Right hindlimb (tissue), 1 donor: ENCODE measurements around the gene PACC1.
A peak's percentile ranks its signal among the peaks of the same experiment; 100 is the strongest.

Source experiments
- DNase-seq: peaks from one replicate; pipeline ENCODE4 v3.0.0-alpha.2; 2018

The PACC1 gene

DNA sequence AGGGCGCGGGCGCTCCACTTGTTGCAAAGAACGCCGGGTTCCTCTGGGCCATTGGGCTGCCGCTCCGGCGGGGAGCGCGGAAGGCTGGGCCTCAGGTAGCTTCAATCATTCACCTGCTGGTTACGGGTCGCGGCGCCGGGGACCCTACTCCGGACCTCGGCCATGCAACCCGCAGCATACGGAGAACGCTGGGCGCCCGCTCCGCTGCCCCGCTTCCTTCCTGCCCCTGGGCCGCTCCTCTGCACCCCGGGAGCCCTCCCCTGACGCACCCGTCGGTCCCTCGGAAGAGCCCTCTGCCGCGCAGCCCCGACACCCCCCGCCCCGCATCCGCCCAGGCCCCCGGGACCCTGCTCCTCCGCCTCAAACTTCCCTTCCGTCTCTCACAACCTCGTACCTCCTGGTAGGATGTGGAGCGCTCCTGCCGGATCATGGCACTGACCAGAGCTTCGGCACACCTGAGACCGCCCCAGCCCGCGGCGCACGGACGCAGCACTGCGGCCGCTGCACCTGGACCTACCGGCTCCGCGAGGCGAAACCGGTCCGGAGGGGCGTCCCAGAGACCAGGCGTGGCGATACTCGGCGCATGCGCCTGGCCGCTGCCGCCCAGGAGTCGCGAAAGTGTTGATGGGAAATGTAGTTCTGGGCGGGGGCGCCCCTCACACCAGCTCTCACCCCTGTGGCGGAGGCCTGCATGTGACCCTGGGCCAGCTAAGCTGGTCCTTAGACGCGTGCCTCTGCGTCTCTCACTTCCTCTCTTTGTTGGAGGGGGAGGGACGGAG is at the start of gene PACC1:
PACC1 (minus strand) TSS at position 559 of the 779 bp plus-strand sequence; CDS start at position 430, 129 bp downstream.
- DNase-seq = peak; percentile 94

DNA sequence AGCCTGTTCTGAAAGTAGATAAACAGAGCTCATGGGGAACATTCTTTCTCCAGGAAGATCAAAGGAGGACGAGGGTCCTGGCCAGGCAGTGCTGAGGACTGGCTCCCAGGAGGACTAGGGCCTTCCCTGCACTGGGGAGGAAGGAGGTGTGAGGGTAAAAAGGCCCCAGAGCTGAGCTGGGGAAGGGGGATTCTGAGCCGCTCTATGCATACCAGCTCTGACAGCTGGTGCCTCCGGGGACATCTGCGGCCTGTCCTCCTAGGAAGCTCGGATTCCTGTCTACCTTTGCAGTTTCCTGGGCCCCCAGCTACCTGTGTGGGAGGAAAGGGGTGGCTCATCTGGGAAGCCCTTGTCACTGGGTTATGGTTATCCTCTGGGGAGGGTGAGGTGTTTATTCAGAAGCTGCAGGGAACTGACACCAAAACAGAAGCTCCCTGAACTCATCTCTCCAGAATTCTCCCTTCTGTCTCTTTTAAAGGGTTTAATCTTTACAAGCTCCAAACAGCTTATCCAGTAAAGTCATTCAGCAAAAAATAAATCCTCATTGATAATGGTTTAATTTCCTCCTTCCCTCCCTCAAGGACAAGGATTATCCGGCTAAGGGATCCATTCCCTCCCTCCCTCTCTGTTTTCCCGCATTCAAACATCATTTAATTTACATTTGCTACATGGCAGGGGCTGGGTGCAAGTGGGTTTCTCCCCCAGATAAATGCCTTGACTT is 49.0 kb upstream of the PACC1 start:
- DNase-seq = no peak

DNA sequence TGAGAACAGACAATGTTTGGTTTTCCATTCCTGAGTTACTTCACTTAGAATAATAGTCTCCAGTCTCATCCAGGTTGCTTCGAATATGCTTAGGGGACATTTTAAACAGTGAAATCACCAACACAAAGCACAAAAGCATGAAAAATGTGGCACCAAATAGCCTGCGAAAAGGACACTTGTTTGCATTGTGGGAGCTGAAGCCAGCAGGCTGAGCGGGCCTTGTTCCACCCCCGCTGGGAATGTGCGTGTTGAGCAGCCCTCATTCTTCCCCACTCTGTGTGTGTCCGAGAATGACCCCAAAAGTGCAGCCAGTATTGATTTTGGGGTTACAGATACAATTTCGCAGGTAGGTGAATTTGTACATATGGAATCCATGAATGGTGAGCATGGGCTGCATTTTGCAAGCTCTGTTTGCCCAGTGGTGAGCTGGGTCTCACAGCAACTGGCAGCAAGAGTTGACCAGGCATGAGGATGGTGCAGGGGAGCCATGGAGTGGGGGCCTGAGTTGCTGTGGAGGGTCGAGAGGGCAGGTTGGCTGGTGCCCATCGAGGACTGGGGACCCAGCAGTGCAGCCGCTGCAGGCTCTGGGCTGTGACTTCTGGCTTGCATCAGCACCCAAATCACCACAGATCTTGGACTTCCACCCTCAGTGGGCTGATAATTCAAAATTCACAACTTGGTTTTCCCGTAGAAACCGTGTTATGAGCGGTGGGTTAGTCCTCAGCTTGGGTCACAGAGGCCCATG is 47.4 kb upstream of the PACC1 start:
- no peak for DNase-seq

DNA sequence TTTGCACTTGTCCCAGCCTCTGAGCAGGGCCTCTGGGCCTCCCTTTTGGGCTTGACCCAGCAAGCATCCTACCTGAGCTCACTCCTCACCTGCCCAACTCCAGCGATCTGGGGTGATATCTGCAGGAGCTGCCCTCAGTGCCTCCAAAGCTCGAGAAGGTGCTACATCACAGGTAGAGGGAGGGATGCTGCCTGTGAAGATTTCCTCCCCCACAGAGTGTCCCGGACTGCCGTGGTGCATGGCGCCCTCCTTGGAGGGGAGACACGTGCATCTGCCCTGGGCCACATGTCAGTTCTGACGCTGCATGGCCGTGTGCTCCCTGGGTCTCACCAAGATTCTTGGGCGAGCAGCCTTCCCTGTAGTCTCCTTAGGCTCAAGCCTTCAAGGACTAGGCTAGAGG is 45.7 kb upstream of the PACC1 start:
- DNase-seq = no peak

DNA sequence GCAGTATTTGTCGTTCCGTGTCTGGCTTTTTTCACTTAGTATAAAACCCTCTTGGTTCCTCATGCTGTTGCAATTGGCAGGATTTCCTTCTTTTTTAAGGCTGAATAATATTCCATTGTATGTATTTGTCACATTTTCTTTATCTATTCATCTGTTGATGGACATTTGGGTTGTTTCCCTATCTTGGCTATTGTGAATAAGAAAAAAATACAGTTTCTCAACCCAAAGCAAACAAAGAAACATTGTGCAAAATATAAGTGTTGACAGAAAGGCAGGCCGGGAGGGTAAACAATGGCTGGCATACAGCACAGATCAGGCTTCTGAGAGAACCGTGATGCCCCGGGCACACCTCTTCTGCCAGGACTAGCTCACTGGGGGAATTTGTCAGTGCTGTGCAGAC is 45.0 kb upstream of the PACC1 start:
- DNase-seq = no peak

DNA sequence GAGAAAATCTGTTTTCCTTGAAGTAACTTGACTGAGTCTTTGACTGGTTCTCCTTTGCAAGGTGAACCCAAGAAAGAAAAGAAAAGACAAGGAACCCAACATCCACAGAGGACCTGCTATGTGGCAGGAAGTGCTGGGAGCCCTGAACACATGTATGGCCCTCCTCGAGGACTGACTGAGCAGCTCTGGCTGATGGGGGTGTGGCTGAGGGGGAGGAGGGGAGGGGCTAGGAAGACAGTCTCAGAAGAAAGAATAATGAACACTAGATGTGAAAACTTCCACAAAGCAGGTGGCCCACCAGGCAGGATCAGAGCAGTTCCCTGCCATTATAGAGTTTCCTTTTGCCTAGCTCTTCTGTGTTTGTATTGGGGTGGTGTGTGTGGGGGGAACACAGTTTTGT is 44.1 kb upstream of the PACC1 start:
- no peak for DNase-seq

DNA sequence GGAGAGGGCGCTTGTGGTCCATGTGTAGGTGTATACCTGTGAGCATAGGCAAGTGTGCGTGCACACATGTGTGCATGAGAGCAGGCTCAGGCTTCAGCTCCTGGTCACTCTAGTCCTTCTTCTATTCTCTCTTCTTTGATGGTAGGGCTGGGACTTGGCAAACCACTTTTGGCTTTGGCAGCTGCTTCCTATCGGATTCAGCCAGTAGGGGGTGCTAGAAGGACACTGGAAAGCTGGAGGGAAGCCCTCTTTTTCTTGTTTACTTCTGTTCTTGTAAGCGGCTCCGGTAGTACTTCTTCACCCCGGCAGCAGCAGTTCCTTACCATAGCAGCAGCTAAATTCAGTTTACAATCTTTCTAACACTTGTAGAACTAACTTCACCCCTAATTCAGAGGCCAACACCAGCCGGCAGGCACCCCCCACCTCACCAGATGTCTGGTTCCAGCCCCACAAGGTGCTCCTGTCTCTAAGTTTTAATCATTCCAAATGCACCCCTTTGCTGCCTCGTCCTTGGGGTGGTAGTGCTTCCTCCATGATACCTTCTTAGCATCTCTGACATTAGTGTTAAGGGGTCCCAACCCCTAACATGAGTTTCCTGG is 43.2 kb upstream of the PACC1 start:
- no peak for DNase-seq

DNA sequence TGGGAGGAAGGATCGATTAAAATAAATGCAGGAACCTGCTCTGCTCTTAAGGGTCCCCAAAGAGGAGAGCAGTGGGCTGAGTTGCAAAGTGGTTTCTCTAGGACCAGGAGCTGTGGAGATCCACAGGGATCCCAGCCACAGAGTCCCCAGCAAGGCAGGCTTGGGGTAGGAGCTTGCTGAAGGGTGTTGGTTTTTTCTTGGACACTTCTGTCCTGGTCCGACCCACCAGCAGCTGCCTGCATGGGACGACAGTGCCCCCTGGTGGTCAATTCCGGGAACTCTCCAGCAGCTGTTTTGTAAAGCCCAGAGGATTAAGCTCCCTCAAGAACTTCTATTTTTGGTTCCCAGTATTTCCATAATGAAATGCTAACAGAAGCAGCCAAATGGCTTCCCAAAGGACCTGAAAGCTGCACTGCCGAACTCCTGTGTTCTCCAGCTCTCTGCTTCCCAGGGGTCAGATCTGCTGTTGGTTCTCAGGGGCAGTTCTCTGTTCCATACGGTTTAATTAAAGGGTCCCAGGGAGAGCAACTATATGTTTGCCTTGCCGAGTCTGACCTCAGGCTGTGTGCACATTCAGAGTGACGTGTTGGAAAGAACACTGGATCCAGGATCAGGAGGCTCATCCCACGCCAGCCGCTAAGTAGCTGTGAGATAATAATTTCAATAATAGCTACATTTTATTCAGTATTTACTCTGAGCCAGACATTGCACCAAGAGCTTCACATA is 41.3 kb upstream of the PACC1 start:
- DNase-seq = peak; percentile 90

DNA sequence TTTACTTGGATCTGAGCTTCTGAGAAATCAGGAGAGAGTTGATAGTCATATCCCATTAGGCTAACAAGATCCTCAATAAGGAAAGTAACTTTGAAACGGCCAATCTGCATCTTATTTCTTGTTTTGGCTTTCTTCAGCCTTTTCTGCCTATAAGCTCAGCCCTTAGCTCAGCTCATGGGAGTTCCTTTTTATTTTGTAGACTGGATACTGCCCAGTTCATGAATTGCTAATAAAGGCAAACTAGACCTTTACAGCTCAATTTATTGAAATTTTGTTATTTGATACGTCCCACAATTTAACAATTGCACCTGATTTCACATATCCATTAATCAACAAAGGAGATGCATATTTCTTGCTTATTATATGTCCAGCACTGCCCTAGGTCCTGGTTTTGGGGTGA is 40.7 kb upstream of the PACC1 start:
- DNase-seq = no peak

DNA sequence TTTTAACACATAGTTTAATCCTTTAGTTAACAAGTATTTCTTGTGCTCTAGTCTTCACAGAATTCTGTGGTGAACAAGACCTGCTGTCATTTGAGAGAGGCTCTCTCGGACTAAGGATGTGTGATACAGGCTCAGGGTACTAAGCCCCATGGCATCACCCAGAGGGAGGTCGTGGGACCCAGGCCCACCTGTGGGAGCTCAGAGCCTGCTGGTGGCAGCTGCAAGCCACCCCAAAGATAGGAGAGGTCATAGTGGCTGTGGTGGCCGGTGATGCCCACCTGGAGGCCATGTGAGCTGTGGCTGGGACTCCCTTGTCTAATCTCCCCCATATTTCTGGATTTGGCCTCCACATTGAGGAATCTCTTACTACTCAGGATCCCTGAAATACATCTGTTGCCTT is 40.1 kb upstream of the PACC1 start:
- DNase-seq = no peak

DNA sequence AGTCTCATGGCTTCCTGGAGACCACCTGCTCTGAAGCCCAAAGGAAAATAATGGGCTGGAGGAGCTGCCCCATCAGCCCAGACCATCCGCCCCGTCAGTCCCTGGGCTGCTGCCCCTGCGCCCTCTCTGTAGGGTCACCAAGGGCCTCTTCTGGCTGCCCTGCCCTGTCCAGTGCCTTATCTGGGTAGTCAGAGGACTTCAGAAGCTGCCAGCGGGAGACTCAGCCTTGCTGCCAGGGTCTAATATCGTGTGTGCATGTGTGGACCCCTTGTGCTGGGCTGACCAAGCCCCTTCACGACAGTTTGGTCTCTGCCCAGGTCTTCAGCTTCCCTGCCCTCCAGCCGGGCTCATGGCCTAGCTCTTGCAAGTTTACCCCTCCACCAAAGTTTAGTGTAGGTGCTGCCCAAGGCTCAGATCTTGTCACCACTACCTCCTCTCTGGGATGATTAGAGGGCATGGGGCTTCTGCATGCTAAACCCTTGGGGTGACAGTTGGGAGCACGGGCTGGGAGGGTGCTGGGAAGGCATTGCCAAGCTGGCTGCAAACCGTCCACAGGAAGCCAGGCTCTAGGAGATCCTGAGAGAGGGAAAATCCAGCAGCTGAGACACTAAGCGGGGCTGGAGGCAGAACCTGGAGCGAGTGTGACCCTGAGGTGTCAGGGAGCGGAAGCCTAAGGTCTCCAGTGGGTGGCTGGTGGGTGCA is 38.6 kb upstream of the PACC1 start:
- DNase-seq = no peak

DNA sequence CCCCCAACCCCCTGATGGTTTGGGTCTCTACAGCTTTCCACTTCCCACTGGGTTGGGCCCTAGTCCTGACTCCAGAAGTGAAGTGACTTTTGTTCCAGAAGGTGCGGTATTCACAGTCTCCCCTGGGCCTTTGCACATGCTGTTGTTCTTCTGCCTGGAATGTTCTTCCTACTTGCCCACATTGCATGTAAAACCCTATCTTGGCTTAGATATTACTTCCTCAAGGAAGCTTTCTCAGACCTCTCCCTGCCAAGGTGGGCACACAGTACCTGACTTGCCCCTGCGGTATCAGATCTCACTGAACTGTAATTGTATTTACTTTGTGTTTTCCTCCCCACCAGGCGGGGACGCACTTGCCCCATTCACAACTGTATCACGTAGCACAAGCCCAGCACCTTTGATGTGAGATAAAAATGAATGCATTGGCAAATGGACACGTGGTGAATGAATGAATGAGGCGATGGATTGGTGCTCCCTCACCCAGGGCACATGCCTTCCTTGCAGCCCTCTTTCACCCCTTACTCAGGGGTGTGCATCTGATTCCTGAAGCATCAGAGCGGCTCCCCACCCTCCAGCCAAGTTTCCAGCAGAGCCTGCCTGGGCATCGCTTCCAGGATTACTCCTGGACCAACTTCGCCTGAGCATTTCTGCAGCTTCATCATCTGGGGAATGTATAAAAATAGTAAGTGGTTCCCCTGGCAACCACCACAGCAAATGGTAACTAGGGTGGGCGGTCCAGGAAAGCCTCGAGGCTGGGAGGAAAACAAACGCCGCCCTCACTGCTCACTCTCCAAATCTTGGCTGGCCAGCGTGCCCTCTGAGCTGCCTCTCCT is 37.9 kb upstream of the PACC1 start:
- peak; percentile 92 for DNase-seq

DNA sequence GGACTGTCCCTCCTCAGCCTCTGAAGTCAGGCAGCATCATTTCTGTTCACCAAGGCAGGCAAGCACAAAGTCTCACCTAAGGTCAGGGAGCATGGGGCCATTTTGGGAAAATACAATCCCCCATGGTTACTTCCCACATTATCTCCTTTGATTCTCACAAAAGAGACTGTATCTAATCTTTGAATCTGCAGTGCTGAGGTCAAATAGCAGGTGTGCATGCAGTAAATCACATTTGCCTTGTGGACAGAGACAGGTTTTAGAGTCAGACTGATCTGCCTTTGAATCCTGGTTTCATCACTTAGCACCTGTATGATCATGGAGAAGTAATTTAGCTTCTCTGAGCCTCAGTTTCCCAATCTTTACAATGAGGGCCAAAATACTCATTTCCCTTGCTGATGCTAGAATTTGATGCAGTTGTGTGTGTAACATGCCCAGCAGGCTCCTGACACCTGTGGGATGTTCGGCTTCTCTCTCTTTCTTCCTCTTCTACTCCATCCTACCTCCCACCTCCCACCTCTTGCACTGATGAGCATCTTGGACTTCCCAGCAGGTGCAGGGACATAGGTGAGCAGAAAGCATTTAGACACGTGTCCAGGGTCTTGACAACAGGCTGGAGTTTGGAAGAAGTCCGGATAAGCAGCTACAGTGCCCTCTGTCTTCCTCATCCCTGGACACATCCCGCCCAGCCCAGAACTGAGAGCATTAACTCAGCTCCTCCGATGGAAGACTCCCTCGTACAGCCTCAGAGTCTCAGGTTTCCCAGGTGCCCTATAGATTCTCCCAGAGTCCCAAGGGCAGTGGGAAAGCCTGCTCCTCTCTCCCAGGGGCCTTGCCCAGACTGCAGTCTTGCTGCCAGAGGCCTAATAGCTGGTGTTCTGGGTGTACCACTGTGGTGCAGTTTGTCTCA is 37.0 kb upstream of the PACC1 start:
- DNase-seq = no peak

DNA sequence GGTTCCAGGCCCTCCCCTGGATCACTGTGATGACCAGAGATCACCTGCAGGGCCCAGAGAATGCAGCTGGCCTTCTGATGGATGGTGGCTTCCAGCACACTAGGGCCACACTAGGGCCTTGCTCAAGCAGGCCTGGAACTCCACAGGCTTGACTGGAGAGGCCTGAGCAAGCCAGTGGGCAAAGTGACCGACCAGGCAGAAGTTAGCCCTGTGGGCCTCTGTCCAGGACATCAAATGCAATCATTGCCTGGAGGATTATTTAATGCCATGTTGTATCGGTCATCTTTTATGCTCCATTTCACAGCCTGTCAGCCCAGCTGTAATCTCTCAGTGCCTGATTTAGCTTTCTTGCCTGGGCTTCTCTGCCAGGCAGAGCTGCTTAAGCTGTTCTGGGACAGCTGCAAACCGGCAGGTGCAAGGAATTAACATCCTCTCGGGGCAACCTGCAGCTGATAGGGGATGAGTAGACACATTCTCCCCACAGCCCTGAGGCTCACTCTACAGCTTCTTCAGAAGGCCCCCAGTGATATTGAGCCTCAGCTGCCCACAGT is 35.7 kb upstream of the PACC1 start:
- peak; percentile 77 for DNase-seq

DNA sequence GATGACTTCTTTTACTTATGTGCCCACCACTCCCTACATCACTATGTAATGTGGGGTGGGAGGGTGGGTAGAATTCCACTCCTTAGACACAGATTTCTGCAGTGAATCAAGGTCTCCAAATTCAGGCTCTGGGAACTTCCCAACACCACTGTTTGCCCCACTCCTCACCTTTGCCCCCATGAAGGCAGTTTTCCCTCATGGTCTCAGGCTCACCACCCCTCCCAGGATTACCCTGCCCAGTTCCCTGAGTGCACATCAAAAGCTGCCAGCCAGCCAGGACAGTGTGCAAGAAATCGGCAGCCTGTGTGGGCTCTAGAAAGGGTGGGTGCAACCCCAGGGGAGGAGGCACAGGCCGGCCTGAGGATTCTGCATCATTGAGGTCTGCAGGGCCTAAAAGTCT is 32.8 kb upstream of the PACC1 start:
- DNase-seq = no peak

DNA sequence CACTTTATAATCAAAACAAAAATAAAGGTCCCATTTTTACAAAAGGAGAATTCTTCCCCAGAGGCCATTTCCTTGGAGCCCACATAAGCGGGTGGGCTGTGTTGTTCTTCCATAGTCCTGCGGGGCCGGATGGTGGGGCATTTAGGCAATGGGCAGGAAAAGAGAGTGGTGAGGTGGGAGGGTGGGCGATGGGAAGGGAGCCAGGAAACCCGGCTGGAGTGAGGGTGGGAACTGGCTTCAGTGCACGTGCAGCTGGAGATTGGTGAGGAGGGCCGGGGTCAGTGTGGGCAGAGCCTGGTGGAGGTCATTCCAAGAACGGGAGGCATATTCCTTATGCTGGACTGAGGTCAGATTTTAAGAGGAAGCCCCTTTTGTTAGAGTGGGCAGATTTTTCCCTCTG is 31.6 kb upstream of the PACC1 start:
- DNase-seq = no peak

DNA sequence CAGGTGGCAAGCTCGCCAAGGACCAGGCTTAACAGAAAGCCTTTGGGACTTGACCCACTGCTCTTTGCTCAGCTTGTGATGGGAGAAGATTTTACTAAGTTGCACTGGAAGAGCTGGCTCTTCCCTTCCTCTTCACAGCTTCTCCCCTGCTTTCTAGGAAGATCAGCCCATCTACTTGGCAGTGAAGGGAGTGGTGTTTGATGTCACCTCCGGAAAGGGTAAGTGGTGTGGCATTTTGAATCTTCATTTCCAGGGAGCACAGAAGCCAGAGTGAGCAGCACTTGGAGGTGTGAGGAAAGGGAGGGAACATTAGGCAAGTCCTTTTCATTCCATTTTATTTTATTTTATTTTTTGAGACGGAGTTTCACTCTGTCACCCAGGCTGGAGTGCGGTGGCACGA is 27.7 kb upstream of the PACC1 start:
- no peak for DNase-seq

DNA sequence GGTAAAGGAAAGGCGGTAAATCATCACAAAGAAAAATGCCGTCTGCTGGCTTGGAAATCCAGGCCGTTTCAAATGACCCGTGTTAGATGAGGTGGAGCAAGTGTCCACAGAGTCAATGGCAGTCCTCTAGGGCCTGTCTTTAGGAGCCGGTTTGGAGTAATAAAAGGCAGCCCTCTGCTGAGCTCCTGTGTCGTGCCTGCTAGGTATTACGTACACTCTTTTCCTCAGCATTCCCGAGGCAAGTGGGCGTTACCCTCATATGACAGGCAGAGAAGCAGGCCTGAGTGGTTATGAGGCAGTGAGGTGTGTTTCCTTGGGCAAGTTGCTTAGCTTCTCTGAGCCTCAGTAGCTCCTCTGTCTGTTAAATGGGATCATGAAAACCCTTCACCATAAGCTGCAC is 25.7 kb upstream of the PACC1 start:
- DNase-seq = no peak

DNA sequence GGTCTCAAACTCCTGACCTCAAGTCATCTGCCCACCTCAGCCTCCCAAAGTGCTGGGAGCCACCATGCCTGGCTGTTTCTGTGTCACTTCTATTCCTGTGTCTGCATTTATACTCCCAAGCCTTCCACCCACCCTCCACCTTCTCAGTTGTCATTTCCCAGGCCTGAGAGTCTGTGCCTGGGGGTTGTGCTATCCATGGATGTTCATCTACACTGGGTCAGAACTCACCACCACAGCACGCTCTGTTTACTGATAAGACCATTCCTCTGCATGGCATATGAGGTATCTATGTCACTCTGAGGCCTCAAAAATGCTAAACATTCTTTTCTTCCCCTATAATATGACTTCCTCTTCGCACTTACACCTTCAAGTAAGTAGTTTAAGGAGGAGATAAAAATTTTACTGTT is 24.1 kb upstream of the PACC1 start:
- DNase-seq = no peak
